GM12891 (cell line): ENCODE results near the gene SEMA5A.

ENCODE experiments used
- POLR2A ChIP-seq: IDR thresholded peaks from 2 replicates; pipeline ENCODE4 v1.6.1; 2011; ENCODE audit warnings: low read depth, low read length, control low read depth
- POLR2AphosphoS5 ChIP-seq: IDR thresholded peaks from 2 replicates; pipeline ENCODE4 v1.6.1; 2011; ENCODE audit warnings: low read depth, low read length, control low read depth
- POU2F2 ChIP-seq: IDR thresholded peaks from 2 replicates; pipeline ENCODE4 v1.6.1; 2011; ENCODE audit warnings: low read depth, mild to moderate bottlenecking, control low read depth, low read length, moderate library complexity
- SPI1 ChIP-seq: IDR thresholded peaks from 2 replicates; pipeline ENCODE4 v1.6.1; 2011; ENCODE audit warnings: low read depth, low read length, control low read depth
- TAF1 ChIP-seq: IDR thresholded peaks from 2 replicates; pipeline ENCODE4 v1.6.1; 2011; ENCODE audit warnings: low read depth, low read length, control low read depth

DNA sequence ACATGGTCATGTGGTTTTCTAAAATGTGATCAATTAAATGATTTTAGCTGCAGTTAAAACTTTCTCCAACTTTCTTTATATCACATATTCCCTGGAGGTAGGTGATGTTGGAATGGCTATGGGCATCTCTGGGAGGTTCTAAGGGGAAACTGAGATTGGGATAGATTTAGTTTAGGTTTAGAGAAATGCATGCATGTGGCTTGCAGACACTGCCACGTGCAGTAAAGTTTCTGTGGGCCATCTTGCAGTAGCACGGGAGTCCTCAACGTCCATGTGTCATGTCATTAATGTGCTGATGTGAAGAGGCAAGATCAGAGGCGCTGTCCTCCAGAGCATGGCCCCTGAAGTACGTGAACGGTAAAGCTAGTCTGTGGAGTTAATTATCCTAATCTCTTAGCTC, 532.7 kb downstream of the SEMA5A start:
- no peak for TF ChIP-seq POLR2AphosphoS5
- TF ChIP-seq TAF1 = no peak
- no peak for TF ChIP-seq POLR2A
- no peak for TF ChIP-seq POU2F2
- TF ChIP-seq SPI1 = no peak
